GM19438 (cell line): ENCODE results near the gene PCBP3.

ENCODE experiments used
- ATAC-seq: cut with Tn5 transposase; IDR thresholded peaks from one replicate; pipeline ENCODE4 v1.9.1; 2021; ENCODE audit warnings: low read depth; ENCODE audit not compliant: unreplicated experiment

PCBP3 gene

GRCh38 chr21:45853703-45854342 lies 210.3 kb downstream of the PCBP3 start:
- no peak for ATAC-seq

DNA sequence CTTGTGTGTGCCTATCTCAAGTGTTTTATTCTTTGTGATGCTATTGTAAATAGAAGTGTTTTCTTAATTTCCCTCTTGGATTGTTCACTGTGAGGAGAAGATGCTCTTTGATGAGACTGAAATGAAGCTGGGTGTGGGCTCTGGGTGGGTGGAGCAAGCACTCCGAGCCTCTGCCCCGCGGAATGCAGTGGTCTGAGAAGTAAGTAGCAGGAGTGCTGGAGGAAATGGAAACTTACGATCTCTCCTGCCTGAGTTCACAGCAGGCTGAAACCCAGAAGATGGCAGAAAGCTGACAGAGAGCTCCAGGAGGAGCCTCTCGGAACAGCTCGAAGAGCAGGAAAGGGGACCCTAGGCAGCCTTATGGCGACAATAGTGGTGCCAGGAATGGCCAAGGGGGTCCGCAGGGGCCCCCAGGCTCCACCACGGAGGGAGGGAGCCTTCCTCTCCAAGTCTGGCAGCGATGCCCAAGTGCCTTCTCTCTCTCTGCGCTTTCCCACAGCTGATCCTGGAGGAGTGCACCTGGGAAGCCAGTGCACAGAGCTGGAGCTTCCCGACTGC lies 211.2 kb downstream of the PCBP3 start:
- no peak for ATAC-seq

DNA sequence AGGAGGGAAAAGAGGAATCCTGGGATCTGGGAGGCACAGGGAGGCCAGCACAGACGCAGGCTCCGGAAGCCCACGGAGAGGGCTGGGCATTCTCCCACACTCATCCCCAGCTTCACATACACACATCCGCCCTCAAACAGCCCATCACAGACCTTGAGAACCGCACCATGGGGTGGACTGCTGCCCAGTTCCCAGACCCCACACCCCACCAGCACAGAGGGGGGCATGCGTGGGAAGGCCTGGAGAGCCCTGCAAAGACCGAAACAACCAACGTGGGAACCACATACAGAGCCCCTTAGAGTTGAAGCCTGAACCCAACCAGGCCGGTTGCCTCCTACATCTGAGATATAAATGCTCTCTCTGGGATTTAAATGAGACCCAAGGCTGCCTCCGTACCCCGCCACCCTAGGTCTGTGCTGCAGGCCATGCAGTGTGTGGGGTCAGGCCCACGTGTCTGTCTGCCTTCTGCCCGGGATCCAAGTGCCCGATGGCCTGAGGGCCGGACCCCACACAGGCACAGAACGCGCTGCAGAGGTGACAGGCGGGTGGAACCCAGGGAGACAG lies 211.8 kb downstream of the PCBP3 start:
- ATAC-seq: no peak

DNA sequence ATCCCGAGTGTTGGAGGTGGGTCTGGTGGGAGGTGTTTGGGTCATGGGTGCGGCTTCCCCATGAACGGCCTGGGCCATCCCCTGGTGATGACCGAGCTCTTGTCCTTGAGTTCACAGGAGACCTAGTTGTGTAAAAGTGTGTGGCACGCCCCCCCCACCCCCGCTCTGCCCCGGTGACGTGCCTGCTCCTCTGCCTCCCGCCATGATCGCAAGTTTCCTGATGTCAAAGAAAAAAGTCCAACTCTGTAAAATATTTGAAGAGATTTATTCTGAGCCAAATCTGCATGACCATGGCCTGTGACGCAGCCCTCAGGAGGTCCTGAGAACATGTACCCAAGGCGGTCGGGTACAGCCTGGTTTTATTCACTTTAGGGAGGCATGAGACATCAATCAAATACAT lies 212.9 kb downstream of the PCBP3 start:
- no peak for ATAC-seq

GRCh38 chr21:45856906-45857305 lies 213.4 kb downstream of the PCBP3 start:
- no peak for ATAC-seq

DNA sequence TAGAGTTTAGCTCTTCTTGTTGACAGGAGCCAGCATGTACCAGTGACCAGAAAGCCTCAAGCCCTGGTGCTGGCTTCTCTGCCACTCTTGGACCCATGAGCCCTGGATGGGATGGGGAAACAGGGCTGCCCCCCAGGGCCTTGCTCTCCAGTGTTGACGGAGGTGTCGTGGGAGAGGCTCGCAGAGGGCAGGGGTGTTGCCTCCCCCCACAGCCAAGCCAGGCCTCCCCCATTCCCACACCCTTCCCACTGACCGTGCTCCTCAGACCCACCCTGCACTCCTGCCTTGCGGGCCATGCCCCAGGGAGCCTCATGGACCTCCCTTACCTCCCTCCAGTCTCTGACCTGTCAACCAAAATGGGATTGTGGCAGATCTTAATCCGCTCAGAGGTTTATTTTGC lies 214.2 kb downstream of the PCBP3 start:
- ATAC-seq: no peak

DNA sequence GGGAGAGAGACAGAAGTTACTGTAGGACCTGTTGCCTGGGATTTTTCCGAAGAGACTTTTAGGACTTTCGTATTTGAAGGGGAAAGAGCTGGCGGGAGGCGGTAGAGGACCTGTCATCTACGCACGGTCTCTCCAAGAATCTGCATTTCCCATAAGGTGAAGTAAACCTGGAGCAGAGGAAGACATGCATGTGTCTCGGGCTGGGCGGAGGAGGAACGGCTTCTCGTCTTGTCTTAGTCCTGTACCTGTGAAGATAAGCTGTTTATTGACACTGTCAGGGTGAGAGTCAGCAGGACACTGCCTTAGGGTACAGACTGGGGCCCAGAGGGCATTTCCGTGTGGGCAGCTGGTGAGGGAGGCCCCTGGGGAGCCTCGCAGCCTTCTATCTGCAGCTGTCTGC lies 214.7 kb downstream of the PCBP3 start:
- ATAC-seq: no peak

- no peak for ATAC-seq
Observed at GRCh38 chr21:45859041-45859761, 215.7 kb downstream of the PCBP3 start.

DNA sequence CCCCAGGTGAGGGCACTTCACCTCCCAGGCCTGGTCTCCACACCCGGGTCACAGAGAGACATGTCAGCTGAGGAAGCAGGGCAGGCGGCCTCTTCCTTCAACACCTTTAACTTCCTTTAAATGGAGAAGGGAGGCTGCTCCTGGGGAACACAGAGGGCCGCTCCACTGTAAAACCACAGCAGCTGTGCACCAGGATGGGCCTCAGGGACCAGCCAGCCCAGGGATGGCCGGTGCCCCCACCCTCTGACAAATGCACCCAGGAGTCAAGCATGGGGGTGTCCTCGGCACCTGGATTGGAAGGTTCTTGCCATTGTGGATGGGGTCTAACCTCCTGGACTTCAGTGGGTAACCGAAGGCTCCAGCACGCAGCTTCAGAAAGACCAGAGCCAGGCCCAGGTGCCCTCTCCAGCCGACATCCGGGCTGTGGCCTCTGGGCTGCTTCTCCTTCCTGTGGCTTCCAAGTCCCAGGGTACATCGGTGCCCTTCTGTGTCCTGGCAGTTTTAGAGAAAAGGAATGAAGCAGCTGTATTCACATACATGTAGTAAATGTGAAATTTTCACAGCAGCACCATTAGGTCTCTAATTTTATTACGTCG lies 216.3 kb downstream of the PCBP3 start:
- no peak for ATAC-seq

DNA sequence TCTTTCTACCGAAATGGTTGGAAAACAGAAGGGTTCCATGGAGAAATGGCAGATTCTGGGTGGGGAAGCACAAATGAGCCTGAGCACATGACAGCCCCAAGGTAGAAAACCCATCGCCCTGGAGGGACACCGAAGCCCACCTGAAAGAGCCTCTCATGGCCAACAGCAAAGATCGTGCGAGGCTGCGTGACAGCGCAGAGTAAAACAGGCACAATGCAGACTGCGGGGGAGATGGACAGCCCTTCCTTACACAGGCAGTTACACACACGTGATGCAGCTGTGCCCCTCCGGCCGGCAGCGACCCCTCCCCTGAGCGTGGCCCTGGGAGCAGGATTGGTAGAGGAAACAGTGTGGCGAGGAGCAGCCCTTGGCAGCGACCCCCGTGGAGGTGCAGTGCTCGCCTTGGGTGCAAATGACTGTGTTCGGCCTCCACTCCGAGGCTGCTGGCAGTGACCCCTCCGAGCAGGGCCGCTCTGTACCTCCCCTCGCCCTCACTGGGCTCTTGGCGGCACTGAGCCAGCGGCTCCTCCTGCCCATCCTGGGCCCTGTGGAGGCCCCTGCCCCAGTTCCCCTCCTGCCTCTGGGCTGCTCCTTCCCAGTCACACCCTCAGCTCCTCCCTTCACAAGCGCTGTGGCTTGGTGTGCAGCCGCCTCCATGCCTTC lies 217.1 kb downstream of the PCBP3 start:
- ATAC-seq: no peak

DNA sequence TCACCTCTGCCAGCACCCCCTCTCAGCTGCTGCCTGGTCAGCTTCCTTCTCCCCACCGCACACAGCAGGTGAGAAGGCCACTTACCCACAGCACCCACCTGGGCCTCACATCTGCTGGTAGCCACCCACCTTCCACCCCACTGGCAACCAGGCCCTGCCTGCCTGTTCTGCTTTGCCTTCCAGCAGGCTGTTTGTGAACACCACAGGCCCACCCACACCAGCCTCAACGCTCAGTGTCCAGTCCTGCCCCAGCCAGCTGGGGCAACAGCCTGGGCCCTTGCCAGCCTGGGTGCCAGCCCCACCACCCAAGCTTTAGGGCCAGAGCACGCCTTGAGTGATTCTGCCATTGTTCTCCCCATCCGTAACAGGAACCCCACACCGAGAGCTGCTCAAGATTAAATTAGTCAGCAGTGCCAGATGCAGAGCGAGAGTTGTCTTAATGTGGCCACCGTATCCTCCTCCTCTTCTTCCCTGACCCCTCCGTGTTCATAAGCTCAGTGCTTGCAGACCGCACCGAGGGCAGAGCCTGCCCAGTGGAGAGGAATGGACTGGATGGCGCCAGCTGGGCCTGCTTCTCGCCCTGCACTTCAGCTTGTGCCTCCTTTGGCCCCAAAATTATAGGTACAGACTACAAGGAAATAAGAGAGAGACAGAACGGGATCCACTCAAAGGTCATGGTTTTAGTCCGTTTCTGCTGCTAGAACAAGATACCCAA lies 217.8 kb downstream of the PCBP3 start:
- ATAC-seq: no peak

DNA sequence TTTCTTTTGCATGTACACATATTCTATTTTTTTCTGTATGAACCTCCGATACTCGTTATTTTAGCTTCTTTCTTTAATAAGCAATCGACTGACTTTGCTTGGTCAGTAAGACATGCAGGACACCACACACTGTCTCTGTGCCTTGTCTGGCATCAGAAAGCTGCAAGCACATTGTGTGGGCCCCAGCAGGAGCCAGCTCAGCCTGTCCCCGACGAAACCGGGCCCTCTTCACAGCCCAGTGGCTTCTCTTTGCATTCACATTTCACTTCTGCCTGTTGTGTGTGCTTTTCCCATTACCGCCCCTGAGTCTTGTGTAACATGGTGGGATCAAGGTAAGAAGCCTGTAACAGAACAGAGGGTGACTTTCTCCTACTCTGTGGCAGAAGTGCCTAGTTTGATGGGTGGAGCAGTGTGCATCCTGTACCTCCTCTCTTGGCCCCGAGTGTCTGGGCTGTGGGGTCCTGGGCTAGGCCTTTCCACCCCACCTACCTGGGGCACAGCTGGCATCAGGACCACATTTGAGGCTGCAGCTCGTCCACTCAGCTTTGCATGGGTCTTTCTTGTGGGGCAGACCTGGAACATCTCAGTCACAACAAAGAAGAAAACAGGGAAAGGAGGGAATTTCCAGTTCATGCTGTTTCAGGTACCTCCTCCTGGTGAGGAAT lies 219.2 kb downstream of the PCBP3 start:
- ATAC-seq: no peak

- no peak for ATAC-seq
Observed at GRCh38 chr21:45863267-45863666, 219.7 kb downstream of the PCBP3 start.

DNA sequence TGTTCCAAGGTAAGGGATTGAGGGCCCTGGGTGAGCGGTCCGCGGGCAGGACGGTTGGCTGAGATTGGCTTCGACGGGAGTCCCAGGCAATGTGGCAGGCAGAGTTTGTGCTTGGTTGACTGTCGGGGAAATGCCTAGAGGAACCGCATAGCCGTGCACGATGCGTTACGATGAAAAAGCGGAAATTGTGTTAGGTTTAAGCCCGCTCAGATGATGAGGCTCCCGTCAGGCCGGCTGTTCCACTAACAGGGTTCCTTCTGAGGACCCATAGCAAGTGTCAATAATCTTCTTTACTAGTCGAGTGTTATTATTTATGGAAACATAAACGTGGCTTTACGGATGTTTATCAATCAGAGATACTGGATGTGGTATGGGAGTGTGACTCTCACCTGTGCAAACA lies 220.2 kb downstream of the PCBP3 start:
- no peak for ATAC-seq

DNA sequence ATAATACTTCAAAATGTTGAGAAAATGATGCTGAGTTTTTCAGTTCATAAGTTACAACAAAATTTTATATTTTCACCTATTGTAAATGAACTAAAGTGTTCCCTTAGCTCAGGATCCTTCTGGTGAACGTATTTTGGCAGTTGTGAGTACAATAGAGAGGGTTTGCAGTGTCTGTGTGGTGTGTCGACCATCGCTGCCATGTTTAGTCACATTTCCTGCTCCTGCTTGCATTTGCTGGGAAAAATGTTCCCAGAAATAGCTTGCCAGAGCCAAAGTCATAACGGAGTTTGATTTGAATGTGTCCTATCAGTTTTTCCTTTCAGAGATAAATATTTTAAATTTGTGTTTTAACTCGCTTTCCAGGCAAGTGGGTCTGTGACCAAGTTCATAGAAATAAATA lies 220.9 kb downstream of the PCBP3 start:
- no peak for ATAC-seq

DNA sequence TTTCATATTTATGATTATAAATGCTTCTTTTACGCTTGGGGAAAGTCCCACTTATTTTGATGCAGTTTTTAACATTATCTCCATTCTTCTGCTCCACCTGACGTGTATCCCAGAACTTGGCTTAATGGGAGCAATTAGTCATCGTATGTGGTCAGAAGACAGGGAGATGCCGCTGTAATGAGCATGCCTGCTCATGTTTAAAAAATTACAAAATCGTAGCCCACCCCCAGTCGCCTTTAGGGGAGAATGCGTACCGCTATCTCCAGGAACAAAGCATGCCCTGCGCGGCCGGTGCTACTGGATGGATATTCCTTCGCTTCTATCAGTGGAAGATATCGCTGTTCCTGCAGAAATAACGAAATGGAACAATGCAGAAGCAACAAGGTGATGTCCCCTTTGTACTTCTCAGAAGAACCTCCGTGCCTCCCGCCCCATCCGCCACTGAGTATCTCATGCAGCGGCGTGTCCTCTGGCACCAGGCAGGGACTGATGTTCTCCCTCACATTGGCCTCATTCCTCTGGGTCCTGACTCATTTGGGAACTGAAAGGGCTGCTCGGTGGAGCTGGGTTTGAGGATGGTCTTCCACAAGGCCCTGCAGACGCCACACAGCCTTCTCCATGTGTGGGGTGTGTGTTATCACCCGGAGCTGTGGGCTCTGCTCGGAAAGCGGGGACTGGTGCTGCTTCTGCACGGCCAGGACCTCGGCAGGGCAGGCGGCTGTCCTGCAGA lies 221.7 kb downstream of the PCBP3 start:
- ATAC-seq: no peak

DNA sequence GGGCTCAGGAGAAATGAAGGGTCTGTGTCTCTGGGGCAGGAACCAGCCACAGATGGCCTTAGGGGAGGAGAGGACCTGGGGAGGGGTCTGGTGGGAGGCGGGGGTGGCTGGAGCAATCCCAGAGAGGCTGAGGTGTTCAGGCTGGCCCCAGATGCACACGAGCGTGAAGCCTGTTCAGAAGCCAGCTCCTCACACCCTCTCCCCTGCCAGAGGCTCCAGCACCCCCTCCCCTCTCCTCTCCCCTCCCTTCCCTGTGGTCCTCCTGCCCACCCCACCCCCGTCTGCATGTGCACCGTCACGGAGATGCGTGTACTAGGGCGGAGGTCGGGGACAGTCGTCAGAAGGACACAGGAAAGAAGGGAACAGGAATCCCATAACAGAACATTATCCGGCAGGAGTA lies 223.0 kb downstream of the PCBP3 start:
- no peak for ATAC-seq

DNA sequence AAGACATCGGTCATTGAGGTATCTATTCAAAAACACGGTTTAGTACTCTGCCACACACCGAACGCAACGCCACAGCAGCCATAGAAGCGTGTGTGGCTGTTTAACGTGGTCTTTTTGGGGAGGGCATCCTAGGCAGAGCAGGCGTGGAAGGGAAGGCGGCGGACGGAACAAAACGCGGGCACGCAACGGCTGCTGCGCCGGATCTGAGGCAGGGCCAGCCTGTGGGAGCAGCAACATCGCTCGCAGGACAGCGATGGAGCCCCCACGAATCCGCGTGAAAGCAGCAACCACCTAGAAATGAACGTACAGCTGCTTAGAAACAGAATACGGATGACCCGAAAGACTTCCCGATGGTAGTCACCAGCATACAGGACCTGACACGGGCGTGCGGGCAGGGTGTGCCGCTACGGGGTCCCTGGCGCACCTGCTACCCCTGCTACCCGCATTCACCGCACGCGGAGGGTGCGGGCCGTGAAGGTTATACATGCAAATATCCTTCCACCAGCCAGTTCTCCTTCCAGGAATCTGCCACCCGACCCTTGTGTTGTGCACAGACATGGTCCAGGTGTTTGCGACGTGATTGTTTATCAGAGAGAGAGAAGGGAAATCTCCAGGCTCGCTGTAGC lies 223.6 kb downstream of the PCBP3 start:
- ATAC-seq: no peak

- ATAC-seq: no peak
Observed at GRCh38 chr21:45867671-45868081, 224.2 kb downstream of the PCBP3 start.
